ENCODE results near the gene DOCK2. TPM values are rescaled to one million over a fixed set of nuclear protein-coding genes. Genes with fewer than 3 reads are reported as not detected.

DOCK2 gene
- total and polyA plus RNA-seq, 2 of the 8 experiments (the other 6 are each of a cell fraction or from before 2014, with no cell fraction given) = 3.9 to 5.7 TPM

GRCh38 chr5:169590602-169591001 is 46.5 kb upstream of the DOCK2 start:
- Histone ChIP-seq H2AK5ac (ENCODE audit: low read depth, low read length) (no peak overlapping the region), H3K23ac (ENCODE audit: insufficient read length) (no peak overlapping the region), H3K23me2 (ENCODE audit: low read depth, low read length) (no peaks in the 10 kb centered on the region), H2BK120ac (replicated peaks; ENCODE audit: low read depth, low read length) (no peak overlapping the region), H2AFZ (ENCODE audit: low read length) (no peak overlapping the region), H3K9me3 (ENCODE audit: insufficient read depth in 2 of 2, low read depth in 1 of 2, low read length in 1 of 2) (no peaks in the 10 kb centered on the region), H2BK20ac (ENCODE audit: low read length) (no peak overlapping the region), H4K91ac (replicated peaks; ENCODE audit: insufficient read length, low read length) (no peak overlapping the region), H3K9ac (replicated peaks in 1 of 4; ENCODE audit: extremely low read depth in 1 of 4, low read depth in 3 of 4, low read length in 3 of 4) (no peak overlapping the region), H4K5ac (ENCODE audit: insufficient read length, low read depth, low read length) (no peak overlapping the region), H4K8ac (ENCODE audit: extremely low read depth, insufficient read depth, low read length) (no peak overlapping the region), H3K4ac (replicated peaks; ENCODE audit: insufficient read length, low read depth, low read length) (no peak overlapping the region), H3K56ac (replicated peaks; ENCODE audit: insufficient read length, low read depth, low read length) (no peak overlapping the region), H3K79me1 (ENCODE audit: low read depth, low read length) (peaks cover 4% of the 10 kb centered on the region), H3K27me3 (replicated peaks in 1 of 4; ENCODE audit: control insufficient read depth in 3 of 4, extremely low read depth in 1 of 4, insufficient read depth in 3 of 4, low read length in 3 of 4) (no peaks in the 10 kb centered on the region), H3K27ac (ENCODE audit: low read depth, low read length) (no peak overlapping the region), H3K18ac (ENCODE audit: extremely low read depth, low read length) (no peak overlapping the region), H3K4me2 (ENCODE audit: insufficient read depth in 1 of 2, low read depth in 2 of 2, low read length in 2 of 2) (no peak overlapping the region), H2BK12ac (ENCODE audit: low read depth, low read length) (no peak overlapping the region), H3K36me3 (ENCODE audit: control insufficient read depth in 2 of 4, insufficient read depth in 4 of 4, low read length in 3 of 4) (peaks cover 24 to 70% (median 54%) of the 10 kb centered on the region in 4 experiments), H3K4me1 (replicated peaks in 1 of 4; ENCODE audit: control insufficient read depth in 3 of 4, insufficient read depth in 4 of 4, low read length in 3 of 4) (no peaks in the 10 kb centered on the region), H4K20me1 (replicated peaks in 1 of 2; ENCODE audit: control insufficient read depth in 1 of 2, insufficient read depth in 2 of 2, low read length in 2 of 2) (peaks cover 2 to 3% of the 10 kb centered on the region in 2 experiments), H2BK15ac (ENCODE audit: low read length) (no peak overlapping the region), H3K79me2 (ENCODE audit: control insufficient read depth in 1 of 2, insufficient read depth in 2 of 2, low read length in 2 of 2) (peaks cover 0 to 25% of the 10 kb centered on the region in 2 experiments; a peak in 3 of 4 replicates), H3K14ac (ENCODE audit: insufficient read length) (no peak overlapping the region), H3K4me3 (ENCODE audit: extremely low read depth in 1 of 4, insufficient read depth in 2 of 4, low read depth in 3 of 4, low read length in 4 of 4) (no peak overlapping the region), H2BK5ac (ENCODE audit: low read depth, low read length) (no peak overlapping the region)
- DNase-seq (ENCODE audit: low read depth in 1 of 2, low spot score in 2 of 2) (no peak), FAIRE-seq (no peak)
- WGBS, 2 experiments (ENCODE audit: extremely low coverage in 1 of 2, insufficient coverage in 1 of 2, insufficient read length in 1 of 2, insufficient replicate concordance in 2 of 2, low coverage in 1 of 2, low lambda C conversion rate in 2 of 2, missing lambda C conversion rate in 1 of 2) = 94% methylated on average over 3 of the region's 3 CpGs; no CpG with 5 or more reads in 1 of the 2 experiments
- POLR2A ChIA-PET (ENCODE audit: partially characterized antibody) = no interaction called here
- CTCF ChIA-PET (ENCODE audit: partially characterized antibody) = interaction anchor here (0.6 to 1.5 kb wide), 2 partner anchors 9 to 16 kb away, joined by 3 to 5 read pairs; no protein-coding TSS in a partner anchor
- TF ChIP-seq KDM5A (IDR thresholded peaks at IDR 0.05; ENCODE audit: low read length) (no peak), MAX (IDR thresholded peaks at IDR 0.05) (no peak), SP1 (IDR thresholded peaks at IDR 0.05; ENCODE audit: low read depth, low read length) (no peak), BACH1 (IDR thresholded peaks at IDR 0.05; ENCODE audit: low read length) (no peak), E2F6 (IDR thresholded peaks at IDR 0.05) (no peak), RXRA (IDR thresholded peaks at IDR 0.05; ENCODE audit: insufficient read depth, low read depth, low read length) (no peak), KDM4A (IDR thresholded peaks at IDR 0.05; ENCODE audit: low read depth, low read length, severe bottlenecking) (no peak), ATF2 (IDR thresholded peaks at IDR 0.05; ENCODE audit: low read length) (no peak), EZH2 (IDR thresholded peaks at IDR 0.05; ENCODE audit: low read depth, low read length, severe bottlenecking) (no peak), TCF12 (IDR thresholded peaks at IDR 0.05; ENCODE audit: low read depth, low read length) (no peak), HDAC2 (IDR thresholded peaks at IDR 0.05; ENCODE audit: borderline replicate concordance in 1 of 2, low read depth in 2 of 2, low read length in 2 of 2) (no peak)
